Heart right ventricle (tissue), 16 donors: ENCODE data around the gene TBK1. TPM values are rescaled to one million over a fixed set of nuclear protein-coding genes. Genes with fewer than 3 reads are reported as not detected.
"Not testable (repeated sequence)": the region's sequence is repeated elsewhere in the genome, so short reads cannot be mapped to it uniquely, and the experiment has no call there.

Experiments
- ATAC-seq, 8 donors: fragments of 200-7000 bp; cut with Tn5 transposase; one replicate each; pipeline ENCODE4 v1.9.1; 2020; ENCODE audit warnings: mild to moderate bottlenecking in 8 of 8, moderate library complexity in 8 of 8, moderate number of reproducible peaks in 1 of 8
- DNase-seq, 2 donors: peaks; one replicate each; pipeline ENCODE4 v3.0.0-alpha.2; 2020
- H3K27ac ChIP-seq, 10 donors: fragments of 200-600 bp; sonication (generic) in 2 of 10; one replicate each; pipeline versions ENCODE4 v1.5.0 to v1.8.0; 2020 to 2022; ENCODE audit warnings: mild to moderate bottlenecking in 3 of 10
- H3K27me3 ChIP-seq, 7 donors: fragments of 200-600 bp; one replicate each; pipeline ENCODE4 v1.8.0; 2021 to 2022; ENCODE audit warnings: mild to moderate bottlenecking in 2 of 7
- H3K36me3 ChIP-seq, 9 donors: fragments of 200-600 bp; sonication (generic) in 1 of 9; one replicate each; pipeline versions ENCODE4 v1.5.0 to v1.8.0; 2020 to 2022; ENCODE audit warnings: mild to moderate bottlenecking in 2 of 9
- H3K4me1 ChIP-seq, 9 donors: fragments of 200-600 bp; sonication (generic) in 1 of 9; one replicate each; pipeline versions ENCODE4 v1.5.0 to v1.8.0; 2020 to 2022; ENCODE audit warnings: mild to moderate bottlenecking in 4 of 9
- H3K4me3 ChIP-seq, 10 donors: fragments of 200-600 bp; sonication (generic) in 2 of 10; one replicate each; pipeline versions ENCODE4 v1.5.0 to v1.8.0; 2020 to 2022; ENCODE audit warnings: mild to moderate bottlenecking in 7 of 10, moderate library complexity in 2 of 10
- H3K9me3 ChIP-seq, 11 donors: fragments of 200-600 bp in 10 of 11; sonication (generic) in 2 of 11; one replicate each; pipeline versions ENCODE4 v1.5.0 to v1.8.0; 2013 to 2022; ENCODE audit warnings: mild to moderate bottlenecking in 2 of 11, control low read depth in 1 of 11, moderate library complexity in 1 of 11
- WGBS, 2 donors: extraction: QIAGEN DNeasy Blood & Tissue Kit; methylation state at CpG; one replicate each; pipeline ENCODE4 v1.1.7; 2013; ENCODE audit warnings: inconsistent platforms in 1 of 2; 5-methylcytosine and 5-hydroxymethylcytosine counted together
- intact Hi-C, 10 donors: fragments of 100-400 bp; cut with DNase I; formaldehyde crosslinking; loops; one replicate each; pipeline versions ENCODE4 v1.11.1 to v1.14.2; 2022
- polyA plus RNA-seq, 2 donors: library from polyadenylated mRNA; stranded (reverse); fragments of 200-250 nt; gene quantifications; one replicate each; pipeline ENCODE4 v1.2.3, GENCODE V29; 2013
- total RNA-seq, 10 donors: library from RNA; stranded (reverse); fragmentation: NEBNext Ultra II Directional in 3 of 10; extraction: Animal tissue kit (Norgen Biotek cat#: 25700) in 3 of 10; gene quantifications; one replicate each; pipeline versions ENCODE4 v1.2.1 to v1.2.4, GENCODE V29; 2021 to 2023
- TF ChIP-seq, protein P1 (sequence below), 9 donors: fragments of 200-600 bp; sonication (generic) in 2 of 9; IDR thresholded peaks; one replicate each; pipeline versions ENCODE4 v1.5.0 to v1.8.0; 2021 to 2022; ENCODE audit warnings: antibody characterized with exemption in 9 of 9, mild to moderate bottlenecking in 5 of 9, moderate library complexity in 1 of 9
- donor health status: Arrhythmogenic right ventricular cardiomyopathy.
- donor health status: ischemic (EF 13 %, LVEDD 7.1; RV severe dilation, severe dysfunction).
- donor health status: healthy with polysubstance abuse.
- donor health status: DM: no; HTN: yes; CAD: no.
- donor health status: DM: no; HTN: no; CAD: no.
- donor health status: ischemic (EF 25% LVEDD 6.9; RV normal size, moderate dysfunction).
- donor health status: ischemic (EF 25% LVEDD 5.7; RV mildly dilated, moderate dysfunction).
- donor health status: healthy.
- donor health status: DM: yes; HTN: yes; CAD: no.
- donor health status: Ischemic cardiomyopathy.
- donor health status: ischemic (EF 35%, LVEDD 5.7; RV mildly dilated, moderate dysfunction).
- donor health status: nonischemic (EF 11% LVEDD 7.7; RV severe dilation, severe dysfunction).
- donor health status: DM: yes; HTN: yes; CAD: no.
- donor health status: PGD.
- donor health status: ischemic (EF 29% LVEDD 5.4; RV normal size, mild dysfunction).
- donor health status: nonischemic (EF 23%, LVEDD 6.1; RV moderate dilation, normal function).

TBK1 gene
- total and polyA plus RNA-seq, 12 donors, result 8.2 to 15.1 (median 10.5) TPM

DNA sequence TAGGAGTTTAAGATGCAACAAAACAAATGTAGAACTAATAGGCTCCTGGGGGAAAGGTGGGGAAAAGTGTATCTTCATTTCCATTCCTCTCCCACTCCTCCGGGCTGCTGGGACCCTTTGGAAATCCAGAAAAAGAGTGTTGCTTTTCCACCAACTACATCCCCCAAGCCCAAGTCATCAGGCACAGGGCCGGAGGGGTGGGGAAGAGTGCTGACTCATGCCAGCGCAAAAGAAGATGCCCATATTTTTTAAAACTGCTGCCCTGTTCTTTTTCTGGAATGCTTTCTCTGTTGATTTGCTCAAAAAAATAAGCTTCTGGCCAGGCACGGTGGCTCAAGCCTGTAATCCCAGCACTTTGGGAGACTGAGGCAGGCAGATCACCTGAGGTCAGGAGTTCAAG lies 70.9 kb downstream of the TBK1 start:
- Histone ChIP-seq H3K4me1 (no peaks in the 10 kb centered on the region), H3K27ac (no peak overlapping the region), H3K4me3 (no peak overlapping the region), H3K27me3 (no peaks in the 10 kb centered on the region), H3K9me3 (no peaks in the 10 kb centered on the region), H3K36me3 (no peaks in the 10 kb centered on the region)
- intact Hi-C loops, result no loop called here
- DNase-seq (no peak), ATAC-seq (no peak)
- TF ChIP-seq, protein P1, sequence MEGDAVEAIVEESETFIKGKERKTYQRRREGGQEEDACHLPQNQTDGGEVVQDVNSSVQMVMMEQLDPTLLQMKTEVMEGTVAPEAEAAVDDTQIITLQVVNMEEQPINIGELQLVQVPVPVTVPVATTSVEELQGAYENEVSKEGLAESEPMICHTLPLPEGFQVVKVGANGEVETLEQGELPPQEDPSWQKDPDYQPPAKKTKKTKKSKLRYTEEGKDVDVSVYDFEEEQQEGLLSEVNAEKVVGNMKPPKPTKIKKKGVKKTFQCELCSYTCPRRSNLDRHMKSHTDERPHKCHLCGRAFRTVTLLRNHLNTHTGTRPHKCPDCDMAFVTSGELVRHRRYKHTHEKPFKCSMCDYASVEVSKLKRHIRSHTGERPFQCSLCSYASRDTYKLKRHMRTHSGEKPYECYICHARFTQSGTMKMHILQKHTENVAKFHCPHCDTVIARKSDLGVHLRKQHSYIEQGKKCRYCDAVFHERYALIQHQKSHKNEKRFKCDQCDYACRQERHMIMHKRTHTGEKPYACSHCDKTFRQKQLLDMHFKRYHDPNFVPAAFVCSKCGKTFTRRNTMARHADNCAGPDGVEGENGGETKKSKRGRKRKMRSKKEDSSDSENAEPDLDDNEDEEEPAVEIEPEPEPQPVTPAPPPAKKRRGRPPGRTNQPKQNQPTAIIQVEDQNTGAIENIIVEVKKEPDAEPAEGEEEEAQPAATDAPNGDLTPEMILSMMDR (IDR thresholded peaks at IDR 0.05), result no peak
- 72 to 81% methylated on average over 4 of the region's 4 CpGs for WGBS, 2 donors

DNA sequence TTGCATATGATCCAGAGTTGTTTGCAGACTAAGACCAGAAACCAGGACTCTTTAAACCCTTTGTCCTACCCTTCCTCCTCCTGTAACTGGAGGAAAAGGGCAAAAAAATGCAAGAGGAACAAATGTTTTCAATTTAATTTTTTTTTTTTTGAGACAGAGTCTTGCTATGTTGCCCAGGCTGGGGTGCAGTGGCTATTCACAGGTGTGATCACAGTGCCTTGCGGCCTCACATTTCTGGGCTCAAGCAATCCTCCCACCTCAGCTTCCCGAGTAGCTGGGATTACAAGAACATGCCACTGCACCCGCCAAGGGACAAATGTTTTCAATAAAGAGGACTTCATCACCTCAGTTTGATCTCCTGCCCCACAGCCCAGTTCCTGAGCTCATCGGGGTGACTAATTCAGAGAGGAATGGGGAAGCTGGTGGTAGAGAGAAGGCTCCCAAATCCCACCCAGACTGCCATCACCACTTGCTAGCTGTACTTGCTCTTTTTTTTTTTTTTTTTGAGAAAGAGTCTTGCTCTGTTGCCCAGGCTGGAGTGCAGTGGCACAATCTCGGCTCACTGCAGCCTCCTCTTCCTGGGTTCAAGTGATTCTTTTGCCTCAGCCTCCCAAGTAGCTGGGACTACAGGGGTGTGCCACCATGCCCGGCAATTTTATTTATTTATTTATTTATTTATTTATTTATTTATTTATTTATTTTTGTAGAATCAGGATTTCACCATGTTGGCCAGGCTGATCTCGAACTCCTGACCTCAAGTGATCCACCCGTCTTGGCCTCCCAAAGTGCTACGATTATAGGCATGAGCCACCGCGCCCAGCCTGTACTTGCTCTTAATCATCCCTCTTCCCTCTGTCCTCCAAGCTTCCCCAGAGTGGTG lies 71.9 kb downstream of the TBK1 start:
- H3K9me3 ChIP-seq, H3K4me1 ChIP-seq, H3K36me3 ChIP-seq, intact Hi-C loops, DNase-seq, ATAC-seq, H3K4me3 ChIP-seq, H3K27ac ChIP-seq, H3K27me3 ChIP-seq: not testable (repeated sequence)
- 87 to 91% methylated on average over 11 of the region's 11 CpGs for WGBS, 2 donors

DNA sequence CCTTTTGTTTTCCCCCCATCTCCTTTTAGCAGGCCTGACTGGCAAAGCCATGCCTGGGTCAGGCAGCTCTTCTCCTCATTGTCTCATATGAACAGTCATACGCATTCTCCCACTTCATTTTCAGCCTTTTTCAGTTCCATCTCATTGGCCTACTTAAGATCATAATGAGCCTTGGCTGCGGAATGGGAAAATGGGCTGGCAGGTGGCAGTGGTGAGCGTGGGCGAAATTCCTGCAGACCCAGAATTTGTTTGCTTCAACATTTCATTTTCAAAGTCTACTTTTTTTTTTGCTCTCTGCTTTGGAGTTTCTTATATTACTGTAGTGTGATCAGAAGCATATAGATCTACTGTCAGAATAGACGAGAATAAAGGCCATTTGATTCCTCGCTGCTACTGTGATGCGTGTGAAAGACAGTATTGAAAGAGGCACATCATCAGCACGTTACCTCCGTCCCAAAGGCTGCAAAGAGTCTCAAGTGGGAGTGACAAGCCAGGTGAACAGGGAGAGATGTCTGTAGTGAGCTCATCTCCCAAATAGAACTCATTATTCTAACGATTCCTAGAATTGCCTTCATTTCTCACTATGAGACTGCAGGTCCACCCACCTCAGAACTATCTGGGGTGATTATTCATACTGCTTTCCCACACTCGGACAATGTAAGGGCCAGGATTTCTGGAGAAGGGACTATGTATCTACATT lies 73.7 kb downstream of the TBK1 start:
- H3K27me3 ChIP-seq, result no peaks in the 10 kb centered on the region
- no peak for ATAC-seq
- no peaks in the 10 kb centered on the region for H3K36me3 ChIP-seq
- TF ChIP-seq, protein P1 (IDR thresholded peaks at IDR 0.05), result no peak
- 87 to 91% methylated on average over 11 of the region's 11 CpGs for WGBS, 2 donors
- DNase-seq, result no peak
- H3K4me1 ChIP-seq, result no peaks in the 10 kb centered on the region
- H3K4me3 ChIP-seq, result no peak overlapping the region
- H3K27ac ChIP-seq, result no peak overlapping the region
- intact Hi-C loops, result no loop called here
- H3K9me3 ChIP-seq, result no peaks in the 10 kb centered on the region

DNA sequence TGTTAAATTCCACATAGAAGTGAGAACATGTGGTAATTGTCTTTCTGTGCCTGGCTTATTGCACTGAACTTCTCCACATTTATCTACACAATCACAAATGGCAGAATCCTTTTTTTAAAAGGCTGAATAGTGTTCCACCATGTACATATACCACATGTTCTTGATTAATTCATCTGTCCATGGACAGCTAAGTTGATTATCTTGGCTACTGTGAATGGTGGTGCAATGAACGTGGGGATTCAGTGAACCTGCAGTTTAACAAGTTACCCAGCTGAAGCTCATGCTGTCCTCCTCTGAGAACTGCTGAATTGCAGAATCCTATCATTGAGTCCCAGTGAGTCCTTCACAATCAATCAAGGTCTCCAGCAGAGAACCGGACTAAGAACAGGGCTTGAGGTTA lies 74.9 kb downstream of the TBK1 start:
- DNase-seq (no peak), ATAC-seq (no peak)
- Histone ChIP-seq H3K4me3 (no peak overlapping the region), H3K4me1 (no peaks in the 10 kb centered on the region), H3K9me3 (no peaks in the 10 kb centered on the region), H3K27me3 (no peaks in the 10 kb centered on the region), H3K36me3 (no peaks in the 10 kb centered on the region), H3K27ac (no peak overlapping the region)
- intact Hi-C loops, result no loop called here
- 52 to 58% methylated on average over 2 of the region's 2 CpGs for whole genome bisulfite sequencing, 2 donors
- TF ChIP-seq, protein P1 (IDR thresholded peaks at IDR 0.05), result no peak

DNA sequence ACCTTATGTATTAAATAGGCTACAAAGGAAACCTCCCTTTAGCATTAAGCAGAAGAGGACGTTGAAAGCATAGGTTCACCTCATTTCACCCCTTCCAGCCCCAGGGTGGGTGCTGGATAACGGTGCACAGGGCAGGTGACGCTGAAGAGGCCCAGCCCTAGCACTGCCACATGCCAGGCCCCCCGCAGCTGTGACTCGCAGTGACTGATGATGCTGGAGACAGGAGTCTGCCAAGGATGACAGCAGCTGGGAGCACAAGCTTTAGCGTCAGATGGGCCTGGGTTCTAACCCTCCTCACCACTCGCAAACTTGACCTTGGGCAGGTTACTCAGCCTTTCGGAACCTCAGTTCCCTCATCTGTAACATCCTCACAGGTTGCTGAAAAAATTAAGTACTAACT lies 76.7 kb downstream of the TBK1 start:
- DNase-seq (no peak), ATAC-seq (no peak)
- Histone ChIP-seq H3K36me3 (no peaks in the 10 kb centered on the region), H3K4me3 (no peak overlapping the region), H3K9me3 (no peaks in the 10 kb centered on the region), H3K4me1 (no peaks in the 10 kb centered on the region), H3K27me3 (no peaks in the 10 kb centered on the region), H3K27ac (no peak overlapping the region)
- 71% methylated on average over 8 of the region's 8 CpGs for WGBS, 2 donors
- TF ChIP-seq, protein P1 (IDR thresholded peaks at IDR 0.05), result no peak
- intact Hi-C loops, result no loop called here
